DND-41 (cell line): ENCODE results near the gene GPR107.

Experiments used
- ATAC-seq: fragments of 200-7000 bp; cut with Tn5 transposase; 3 replicates; pipeline ENCODE4 v1.9.1; 2021; ENCODE audit warnings: low read depth; ENCODE audit not compliant: insufficient read depth
- DNase-seq: peaks from one replicate; pipeline ENCODE4 v3.0.0-alpha.2; 2020
- H2AFZ ChIP-seq: 2 replicates; pipeline ENCODE4 v1.6.0; 2012; ENCODE audit warnings: low read depth, low read length
- H3K27ac ChIP-seq: 2 replicates; pipeline ENCODE4 v1.5.1; 2012; ENCODE audit warnings: low read length, inconsistent platforms
- H3K27me3 ChIP-seq: fragments of 200-600 bp; sonication (generic); 2 replicates; pipeline ENCODE4 v1.6.0; 2012; ENCODE audit warnings: low read length, mild to moderate bottlenecking, inconsistent platforms; ENCODE audit not compliant: insufficient read depth, poor library complexity
- H3K36me3 ChIP-seq: 2 replicates; pipeline ENCODE4 v1.5.1; 2012; ENCODE audit warnings: low read length, inconsistent platforms; ENCODE audit not compliant: insufficient read depth
- H3K4me1 ChIP-seq: 2 replicates; pipeline ENCODE4 v1.5.1; 2012; ENCODE audit warnings: mild to moderate bottlenecking, low read length; ENCODE audit not compliant: insufficient read depth
- H3K4me2 ChIP-seq: 2 replicates; pipeline ENCODE4 v1.6.0; 2012; ENCODE audit warnings: mild to moderate bottlenecking, moderate library complexity, low read length, inconsistent platforms; ENCODE audit not compliant: insufficient read depth
- H3K4me3 ChIP-seq, 2 experiments: fragments of 200-600 bp in 1 of 2; shearing (Covaris generic) in 1 of 2; 2 replicates each; pipeline ENCODE4 v1.5.1; 2012 to 2016; ENCODE audit warnings: inconsistent platforms in 2 of 2, low read length in 2 of 2, mild to moderate bottlenecking in 2 of 2, low read depth in 1 of 2, moderate library complexity in 1 of 2
- H3K79me2 ChIP-seq: 2 replicates; pipeline ENCODE4 v1.6.0; 2012; ENCODE audit warnings: low read length, inconsistent platforms; ENCODE audit not compliant: insufficient read depth
- H3K9ac ChIP-seq: 2 replicates; pipeline ENCODE4 v1.6.0; 2012; ENCODE audit warnings: low read depth, mild to moderate bottlenecking, inconsistent platforms, low read length, moderate library complexity
- H3K9me3 ChIP-seq: 2 replicates; pipeline ENCODE4 v1.5.1; 2012; ENCODE audit warnings: low read length, moderate library complexity, mild to moderate bottlenecking, inconsistent platforms; ENCODE audit not compliant: insufficient read depth, severe bottlenecking
- H4K20me1 ChIP-seq: 2 replicates; pipeline ENCODE4 v1.6.0; 2012; ENCODE audit warnings: low read length; ENCODE audit not compliant: insufficient read depth
- EZH2 ChIP-seq: IDR thresholded peaks from 3 replicates; pipeline ENCODE4 v1.6.1; 2012; ENCODE audit warnings: borderline replicate concordance, low read depth, mild to moderate bottlenecking, moderate library complexity, low read length, inconsistent platforms; ENCODE audit not compliant: severe bottlenecking
- TF ChIP-seq, protein P1 (sequence below): IDR thresholded peaks from 2 replicates; pipeline ENCODE4 v1.5.1; 2012; ENCODE audit warnings: borderline replicate concordance, low read length, moderate library complexity, mild to moderate bottlenecking; ENCODE audit not compliant: poor library complexity, severe bottlenecking; ENCODE audit errors: extremely low read depth

The GPR107 gene

GRCh38 chr9:130142056-130142455 lies 88.3 kb downstream of the GPR107 start:
- Histone ChIP-seq H3K4me2 (no peak overlapping the region), H3K9ac (no peak overlapping the region), H3K4me3 (no peak overlapping the region), H4K20me1 (no peaks in the 10 kb centered on the region), H3K79me2 (no peaks in the 10 kb centered on the region), H3K36me3 (no peaks in the 10 kb centered on the region), H3K27me3 (no peaks in the 10 kb centered on the region), H3K27ac (no peak overlapping the region), H3K4me1 (no peaks in the 10 kb centered on the region), H2AFZ (no peak overlapping the region), H3K9me3 (no peaks in the 10 kb centered on the region)
- ATAC-seq (no peak), DNase-seq (no peak)
- TF ChIP-seq, protein P1, sequence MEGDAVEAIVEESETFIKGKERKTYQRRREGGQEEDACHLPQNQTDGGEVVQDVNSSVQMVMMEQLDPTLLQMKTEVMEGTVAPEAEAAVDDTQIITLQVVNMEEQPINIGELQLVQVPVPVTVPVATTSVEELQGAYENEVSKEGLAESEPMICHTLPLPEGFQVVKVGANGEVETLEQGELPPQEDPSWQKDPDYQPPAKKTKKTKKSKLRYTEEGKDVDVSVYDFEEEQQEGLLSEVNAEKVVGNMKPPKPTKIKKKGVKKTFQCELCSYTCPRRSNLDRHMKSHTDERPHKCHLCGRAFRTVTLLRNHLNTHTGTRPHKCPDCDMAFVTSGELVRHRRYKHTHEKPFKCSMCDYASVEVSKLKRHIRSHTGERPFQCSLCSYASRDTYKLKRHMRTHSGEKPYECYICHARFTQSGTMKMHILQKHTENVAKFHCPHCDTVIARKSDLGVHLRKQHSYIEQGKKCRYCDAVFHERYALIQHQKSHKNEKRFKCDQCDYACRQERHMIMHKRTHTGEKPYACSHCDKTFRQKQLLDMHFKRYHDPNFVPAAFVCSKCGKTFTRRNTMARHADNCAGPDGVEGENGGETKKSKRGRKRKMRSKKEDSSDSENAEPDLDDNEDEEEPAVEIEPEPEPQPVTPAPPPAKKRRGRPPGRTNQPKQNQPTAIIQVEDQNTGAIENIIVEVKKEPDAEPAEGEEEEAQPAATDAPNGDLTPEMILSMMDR, result no peak
- no peak for TF ChIP-seq EZH2

DNA sequence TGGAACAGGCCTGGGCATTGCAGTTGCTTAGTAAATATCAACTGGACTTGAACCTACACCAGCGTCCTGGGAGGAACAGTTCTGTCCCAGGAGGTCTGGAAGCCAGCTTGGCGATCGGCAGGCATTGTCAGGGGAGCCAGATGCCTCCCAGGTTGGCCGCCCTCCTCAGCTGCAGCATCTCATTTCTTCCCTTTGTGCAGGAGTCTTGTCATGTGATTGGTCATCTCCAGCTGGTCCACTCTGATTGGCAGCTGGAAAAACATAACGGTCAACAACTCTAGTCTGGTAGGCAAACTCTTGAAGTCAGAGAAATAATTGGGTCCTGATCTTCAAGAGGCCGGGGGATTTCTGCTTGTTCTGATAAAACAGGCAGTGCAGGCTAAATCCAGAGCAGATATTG lies 88.9 kb downstream of the GPR107 start:
- H3K27ac ChIP-seq, result no peak overlapping the region
- H3K9ac ChIP-seq, result no peak overlapping the region
- no peaks in the 10 kb centered on the region for H3K79me2 ChIP-seq
- H3K36me3 ChIP-seq, result no peaks in the 10 kb centered on the region
- no peaks in the 10 kb centered on the region for H3K27me3 ChIP-seq
- DNase-seq (no peak), ATAC-seq (no peak)
- H3K4me1 ChIP-seq, result no peaks in the 10 kb centered on the region
- H3K4me3 ChIP-seq, result no peak overlapping the region
- H4K20me1 ChIP-seq, result no peaks in the 10 kb centered on the region
- H3K9me3 ChIP-seq, result no peaks in the 10 kb centered on the region
- TF ChIP-seq, protein P1, result no peak
- TF ChIP-seq EZH2, result no peak
- no peak overlapping the region for H2AFZ ChIP-seq
- no peak overlapping the region for H3K4me2 ChIP-seq

- no peaks in the 10 kb centered on the region for H3K36me3 ChIP-seq
- ATAC-seq, result no peak
- no peak overlapping the region for H3K27ac ChIP-seq
- H3K9me3 ChIP-seq, result no peaks in the 10 kb centered on the region
- no peak overlapping the region for H3K9ac ChIP-seq
- no peak overlapping the region for H3K4me2 ChIP-seq
- no peaks in the 10 kb centered on the region for H4K20me1 ChIP-seq
- H3K4me3 ChIP-seq, result no peak overlapping the region
- no peaks in the 10 kb centered on the region for H3K27me3 ChIP-seq
- DNase-seq, result no peak
- no peaks in the 10 kb centered on the region for H3K4me1 ChIP-seq
- no peak for TF ChIP-seq EZH2
- TF ChIP-seq, protein P1, result no peak
- no peak overlapping the region for H2AFZ ChIP-seq
- no peaks in the 10 kb centered on the region for H3K79me2 ChIP-seq
Observed at GRCh38 chr9:130143279-130143893, 89.7 kb downstream of the GPR107 start.
